IMR-90 (cell line): ENCODE results near the gene TAF3. TPM values are rescaled to one million over a fixed set of nuclear protein-coding genes. Genes with fewer than 3 reads are reported as not detected.

Experiments
- ATAC-seq: fragments of 200-7000 bp; cut with Tn5 transposase; 2 replicates; pipeline ENCODE4 v1.9.1; 2020; ENCODE audit warnings: low read depth, mild to moderate bottlenecking, moderate library complexity
- BruUV-seq: library from RNA; stranded (reverse); fragments of 400-500 nt; replicated peaks from 2 replicates; lab custom pipeline; 2021; lab: Mats Ljungman, UMichigan
- CTCF ChIA-PET: fragments of 300-600 bp; formaldehyde crosslinking; extraction: SDS; loops from one replicate; lab custom pipeline; 2021; ENCODE audit warnings: antibody characterized with exemption; lab: Yijun Ruan, JAX
- POLR2A ChIA-PET: fragments of 300-600 bp; sonication (Branson Sonifier 250); formaldehyde crosslinking; loops from one replicate; lab custom pipeline; 2022; ENCODE audit warnings: antibody characterized with exemption; ENCODE audit not compliant: unreplicated experiment; lab: Charles Lee
- DNase-seq: peaks from one replicate; pipeline ENCODE4 v3.0.0; 2013
- H2AFZ ChIP-seq: replicated peaks from 2 replicates; pipeline ENCODE3; 2013; ENCODE audit warnings: low read length, mild to moderate bottlenecking; ENCODE audit not compliant: poor library complexity
- H2AK5ac ChIP-seq: 2 replicates; pipeline ENCODE4 v1.6.1; 2013; ENCODE audit warnings: low read depth, low read length, inconsistent platforms
- H2AK9ac ChIP-seq: replicated peaks from 2 replicates; pipeline ENCODE3; 2013; ENCODE audit warnings: mild to moderate bottlenecking, low read depth, low read length, moderate library complexity; ENCODE audit not compliant: poor library complexity
- H2BK120ac ChIP-seq: 2 replicates; pipeline ENCODE4 v1.6.1; 2013; ENCODE audit warnings: low read depth, low read length, inconsistent platforms
- H2BK15ac ChIP-seq: 3 replicates; pipeline ENCODE4 v1.6.1; 2013; ENCODE audit warnings: low read depth, low read length, inconsistent platforms
- H2BK20ac ChIP-seq: 2 replicates; pipeline ENCODE4 v1.6.1; 2013; ENCODE audit warnings: low read depth, mild to moderate bottlenecking, inconsistent platforms, low read length, moderate library complexity
- H2BK5ac ChIP-seq: 2 replicates; pipeline ENCODE4 v1.6.1; 2013; ENCODE audit warnings: mild to moderate bottlenecking, low read depth, low read length, inconsistent platforms; ENCODE audit not compliant: poor library complexity, severe bottlenecking
- H3K14ac ChIP-seq: replicated peaks from 2 replicates; pipeline ENCODE4 v1.6.1; 2013; ENCODE audit warnings: low read depth, low read length, inconsistent platforms
- H3K18ac ChIP-seq: 2 replicates; pipeline ENCODE4 v1.6.1; 2013; ENCODE audit warnings: low read depth, low read length, control low read depth
- H3K23ac ChIP-seq: 2 replicates; pipeline ENCODE4 v1.6.1; 2013; ENCODE audit warnings: low read depth, low read length, inconsistent platforms
- H3K27ac ChIP-seq: 2 replicates; pipeline ENCODE4 v1.5.1; 2013; ENCODE audit warnings: mild to moderate bottlenecking, control low read depth, low read length; ENCODE audit not compliant: insufficient read depth
- H3K27me3 ChIP-seq: 2 replicates; pipeline ENCODE4 v1.6.1; 2013; ENCODE audit warnings: low read length; ENCODE audit not compliant: control insufficient read depth, insufficient read depth
- H3K36me3 ChIP-seq: 2 replicates; pipeline ENCODE4 v1.6.1; 2013; ENCODE audit warnings: low read length, mixed read lengths; ENCODE audit not compliant: control insufficient read depth, insufficient read depth
- H3K4ac ChIP-seq: 2 replicates; pipeline ENCODE4 v1.6.1; 2013; ENCODE audit warnings: low read depth, low read length, inconsistent platforms
- H3K4me1 ChIP-seq: 2 replicates; pipeline ENCODE4 v1.6.1; 2013; ENCODE audit warnings: low read length, mixed read lengths; ENCODE audit not compliant: control insufficient read depth, insufficient read depth
- H3K4me2 ChIP-seq: 2 replicates; pipeline ENCODE4 v1.6.1; 2013; ENCODE audit warnings: low read depth, mild to moderate bottlenecking, control low read depth, low read length, moderate library complexity
- H3K4me3 ChIP-seq: 2 replicates; pipeline ENCODE4 v1.5.1; 2013; ENCODE audit warnings: low read depth, mild to moderate bottlenecking, control low read depth, low read length, moderate library complexity; ENCODE audit not compliant: insufficient read depth
- H3K56ac ChIP-seq: 2 replicates; pipeline ENCODE4 v1.6.1; 2013; ENCODE audit warnings: low read length, inconsistent platforms; ENCODE audit not compliant: insufficient read depth; ENCODE audit errors: extremely low read depth
- H3K79me1 ChIP-seq, 2 experiments: 2 replicates each; pipeline ENCODE4 v1.6.1; 2013; ENCODE audit warnings: low read length in 2 of 2, inconsistent platforms in 1 of 2, low read depth in 1 of 2
- H3K9ac ChIP-seq: 2 replicates; pipeline ENCODE4 v1.6.1; 2013; ENCODE audit warnings: low read depth, low read length, control low read depth
- H3K9me1 ChIP-seq: 2 replicates; pipeline ENCODE4 v1.6.1; 2013; ENCODE audit warnings: low read length, inconsistent platforms; ENCODE audit not compliant: insufficient read depth
- H3K9me3 ChIP-seq: 2 replicates; pipeline ENCODE4 v1.6.1; 2013; ENCODE audit warnings: low read length; ENCODE audit not compliant: control insufficient read depth, insufficient read depth
- H4K20me1 ChIP-seq: 2 replicates; pipeline ENCODE4 v1.6.1; 2013; ENCODE audit warnings: low read length, inconsistent platforms; ENCODE audit not compliant: insufficient read depth
- H4K5ac ChIP-seq: 2 replicates; pipeline ENCODE4 v1.6.1; 2013; ENCODE audit warnings: mild to moderate bottlenecking, low read depth, low read length, control low read depth
- H4K8ac ChIP-seq, 2 experiments: 2 replicates each; pipeline ENCODE4 v1.6.1; 2013; ENCODE audit warnings: low read depth in 2 of 2, low read length in 2 of 2, control low read depth in 1 of 2, inconsistent platforms in 1 of 2
- H4K91ac ChIP-seq: 2 replicates; pipeline ENCODE4 v1.6.1; 2013; ENCODE audit warnings: low read depth, low read length, inconsistent platforms; ENCODE audit not compliant: insufficient read depth
- CEBPB ChIP-seq: IDR thresholded peaks from 2 replicates; pipeline ENCODE4 v1.6.1; 2012; ENCODE audit warnings: low read depth, low read length, improper control_type of control experiment
- CHD1 ChIP-seq: IDR thresholded peaks from 2 replicates; pipeline ENCODE4 v1.6.1; 2012; ENCODE audit warnings: low read depth, low read length, improper control_type of control experiment
- MAZ ChIP-seq: IDR thresholded peaks from 2 replicates; pipeline ENCODE4 v1.6.1; 2012; ENCODE audit warnings: low read depth, mild to moderate bottlenecking, low read length, improper control_type of control experiment, moderate library complexity, borderline replicate concordance
- MXI1 ChIP-seq: IDR thresholded peaks from 2 replicates; pipeline ENCODE4 v1.6.1; 2012; ENCODE audit warnings: low read depth, mild to moderate bottlenecking, low read length, moderate library complexity, borderline replicate concordance
- POLR2A ChIP-seq: IDR thresholded peaks from 2 replicates; pipeline ENCODE4 v1.6.1; 2012; ENCODE audit warnings: mild to moderate bottlenecking, low read depth, low read length
- WGBS, 2 experiments: methylation state at CpG; one replicate each; pipeline versions ENCODE4 v1.1.5 to v1.1.7; 2013; ENCODE audit warnings: missing lambda C conversion rate in 2 of 2; ENCODE audit not compliant: insufficient read length in 1 of 2; ENCODE audit errors: extremely low coverage in 2 of 2; 5-methylcytosine and 5-hydroxymethylcytosine counted together
- dilution Hi-C: fragments of 300-500 bp; cut with HindIII; formaldehyde crosslinking; loops from one replicate; pipeline ENCODE4 v1.14.3; 2018; ENCODE audit warnings: low sequenced_read_pairs; ENCODE audit not compliant: unreplicated experiment
- in situ Hi-C: fragments of 300-500 bp; cut with MboI; formaldehyde crosslinking; loops from 3 replicates; pipeline ENCODE4 v1.14.3; 2019; ENCODE audit warnings: low sequenced_read_pairs, inconsistent platforms, mixed read lengths
- intact Hi-C: fragments of 100-400 bp; cut with micrococcal nuclease; formaldehyde crosslinking; loops from 2 replicates; pipeline ENCODE4 v1.10.0; 2022
- polyA plus RNA-seq, 3 experiments: library from polyadenylated mRNA; depleted of rRNA; stranded (reverse); fragments of >200 nt; gene quantifications; 2 replicates each; pipeline ENCODE4 v1.2.3, GENCODE V29; 2012; ENCODE audit warnings: low replicate concordance in 1 of 3
- total RNA-seq: library from RNA; depleted of rRNA; stranded (reverse); fragments of >200 nt; gene quantifications from 2 replicates; pipeline ENCODE4 v1.2.3, GENCODE V29; 2012
- TF ChIP-seq, protein P1 (sequence below): fragments of 150-350 bp; IDR thresholded peaks from 2 replicates; pipeline ENCODE4 v1.6.1; 2017; ENCODE audit warnings: mild to moderate bottlenecking, antibody characterized with exemption, low read length, low read depth

The TAF3 gene
- total and polyA plus RNA-seq, 2 of the 4 experiments (the other 2 are of a cell fraction): 1.4 to 2.3 TPM

GRCh38 chr10:7787857-7788638, 30.3 kb upstream of the TAF3 start, which contains the start of the genes ATP5F1C and KIN:
ATP5F1C (plus strand) TSS chr10:7788177; CDS start chr10:7788208, 31 bp downstream.
KIN (minus strand) TSS chr10:7787993; CDS start chr10:7787933, 60 bp downstream.
- H2AK5ac ChIP-seq: peak within 1 kb of the TSS; percentile 92
- H3K4me1 ChIP-seq: peaks cover 1% of the 10 kb centered on the region; the same call in 1 of the 2 replicates
- peak within 1 kb of the TSS; percentile 83 for H3K18ac ChIP-seq
- peak within 1 kb of the TSS; percentile 89 for H3K23ac ChIP-seq
- H3K4me3 ChIP-seq: peak within 1 kb of the TSS; percentile 84
- POLR2A ChIA-PET: interaction anchor here (0.9 to 1.0 kb wide), 2 partner anchors 10 to 11 kb away, joined by 5 to 6 read pairs; no protein-coding TSS in a partner anchor
- H3K9ac ChIP-seq: peak within 1 kb of the TSS; percentile 95
- H4K91ac ChIP-seq: peak within 1 kb of the TSS; percentile 71
- intact Hi-C loops (no loop called here), dilution Hi-C loops (no loop called here), in situ Hi-C loops (loop anchor here (25.0 kb wide), 1 partner anchor 1051 kb away; no protein-coding TSS in a partner anchor)
- 0% methylated on average over 22 of the region's 59 CpGs; no CpG with 5 or more reads in 1 of the 2 experiments for WGBS, 2 experiments
- peak within 1 kb of the TSS; percentile 92 for H3K27ac ChIP-seq
- H3K79me1 ChIP-seq: peaks cover 2 to 50% of the 10 kb centered on the region in 2 experiments; a peak in 2 of 4 replicates
- 0 out of 2 replicates have a peak, but pooled peaks cover 7% of the 10 kb centered on the region for H3K9me1 ChIP-seq
- no peaks in the 10 kb centered on the region for H3K27me3 ChIP-seq
- H2BK15ac ChIP-seq: no peak within 1 kb of the TSS
- H2BK20ac ChIP-seq: no peak within 1 kb of the TSS
- peak within 1 kb of the TSS; percentile 94 for H2AFZ ChIP-seq
- peak; percentile 96 for ATAC-seq
- H3K4ac ChIP-seq: peak within 1 kb of the TSS; percentile 93
- H2BK120ac ChIP-seq: peak within 1 kb of the TSS; percentile 48; the same call in 1 of the 2 replicates
- peak within 1 kb of the TSS; percentile 98 for H3K4me2 ChIP-seq
- no peaks in the 10 kb centered on the region; the same call in none of the 2 replicates for H3K36me3 ChIP-seq
- DNase-seq: peak; percentile 95
- H4K5ac ChIP-seq: peak within 1 kb of the TSS; percentile 67
- peak within 1 kb of the TSS; percentile 95 for H2AK9ac ChIP-seq
- peaks cover 52% of the 10 kb centered on the region for H4K20me1 ChIP-seq
- TF ChIP-seq, protein P1, sequence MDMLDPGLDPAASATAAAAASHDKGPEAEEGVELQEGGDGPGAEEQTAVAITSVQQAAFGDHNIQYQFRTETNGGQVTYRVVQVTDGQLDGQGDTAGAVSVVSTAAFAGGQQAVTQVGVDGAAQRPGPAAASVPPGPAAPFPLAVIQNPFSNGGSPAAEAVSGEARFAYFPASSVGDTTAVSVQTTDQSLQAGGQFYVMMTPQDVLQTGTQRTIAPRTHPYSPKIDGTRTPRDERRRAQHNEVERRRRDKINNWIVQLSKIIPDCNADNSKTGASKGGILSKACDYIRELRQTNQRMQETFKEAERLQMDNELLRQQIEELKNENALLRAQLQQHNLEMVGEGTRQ: no peak
- TF ChIP-seq CEBPB: no peak
- peak; percentile 73 for TF ChIP-seq POLR2A
- no peak for TF ChIP-seq CHD1
- 0 out of 2 replicates have a peak, but pooled peaks have one; percentile 9 for TF ChIP-seq MXI1
- peak; percentile 75; the same call in 1 of the 2 replicates for TF ChIP-seq MAZ
- peak within 1 kb of the TSS; percentile 88 to 98 for H4K8ac ChIP-seq
- peak within 1 kb of the TSS; percentile 96 for H3K56ac ChIP-seq
- peak within 1 kb of the TSS; percentile 97 for H3K14ac ChIP-seq
- H3K9me3 ChIP-seq: no peaks in the 10 kb centered on the region
- CTCF ChIA-PET: no interaction called here
- peak within 1 kb of the TSS; percentile 81 for H2BK5ac ChIP-seq
- BruUV-seq: no TSS peak
